ENCODE data around the gene CNIH4.

Gene CNIH4

GRCh38 chr1:224329842-224330753 is 26.6 kb upstream of the CNIH4 start, which contains the start of gene NVL (continued):
- peak; percentile 74 for TF ChIP-seq PATZ1 (tag by site-specific recombination; IDR thresholded peaks at IDR 0.05)
- TF ChIP-seq TSHZ1 (tag by site-specific recombination; IDR thresholded peaks at IDR 0.05; ENCODE audit: borderline replicate concordance): peak; percentile 42; the same call in 1 of the 2 replicates
- no peak; the same call in none of the 2 replicates for TF ChIP-seq ZNF561 (tag by site-specific recombination; IDR thresholded peaks at IDR 0.05; ENCODE audit: borderline replicate concordance)
- no peak for TF ChIP-seq PRDM4 (tag by site-specific recombination; IDR thresholded peaks at IDR 0.05)
- peak; percentile 37 for TF ChIP-seq PRDM6 (tag by site-specific recombination; IDR thresholded peaks at IDR 0.05)
- no peak for TF ChIP-seq ZNF514 (tag by site-specific recombination; IDR thresholded peaks at IDR 0.05)
- no peak for TF ChIP-seq ZNF302 (tag by site-specific recombination; IDR thresholded peaks at IDR 0.05; ENCODE audit: low read depth)
- no peak for TF ChIP-seq ZNF140 (tag by site-specific recombination; IDR thresholded peaks at IDR 0.05)
- TF ChIP-seq ZNF366 (tag by site-specific recombination; conservative IDR thresholded peaks at IDR 0.05): peak; percentile 57; the same call in 1 of the 2 replicates
- peak; percentile 88 for TF ChIP-seq ZNF518A (tag by site-specific recombination; conservative IDR thresholded peaks at IDR 0.05; ENCODE audit: low read depth)
- TF ChIP-seq SP7 (tag by site-specific recombination; IDR thresholded peaks at IDR 0.05): peak; percentile 93
- TF ChIP-seq ZNF423 (tag by site-specific recombination; IDR thresholded peaks at IDR 0.05): no peak
- no peak for TF ChIP-seq ZNF768 (tag by site-specific recombination; IDR thresholded peaks at IDR 0.05)
- no peak for TF ChIP-seq ZNF513 (tag by site-specific recombination; IDR thresholded peaks at IDR 0.05)
- TF ChIP-seq ZNF223 (tag by site-specific recombination; IDR thresholded peaks at IDR 0.05): no peak
- peak; percentile 55; the same call in 1 of the 2 replicates for TF ChIP-seq KLF1 (tag by site-specific recombination; IDR thresholded peaks at IDR 0.05)
- TF ChIP-seq HOXA7 (CRISPR knock-in tag; IDR thresholded peaks at IDR 0.05; ENCODE audit: borderline replicate concordance): no peak
- TF ChIP-seq ZBTB8A (tag by site-specific recombination; IDR thresholded peaks at IDR 0.05): peak; percentile 65
- no peak for TF ChIP-seq ZNF777 (tag by site-specific recombination; IDR thresholded peaks at IDR 0.05; ENCODE audit: borderline replicate concordance)
- TF ChIP-seq GLIS1 (tag by site-specific recombination; IDR thresholded peaks at IDR 0.05): peak; percentile 28; the same call in 1 of the 2 replicates
- TF ChIP-seq SP2 (tag by site-specific recombination; IDR thresholded peaks at IDR 0.05): peak; percentile 75
- TF ChIP-seq ZBTB1 (tag by site-specific recombination; IDR thresholded peaks at IDR 0.05): 0 out of 2 replicates have a peak, but pooled peaks have one; percentile 10

Data from HEK293 (cell line).